ENCODE data around the gene MRPL21. TPM values are rescaled to one million over a fixed set of nuclear protein-coding genes. Genes with fewer than 3 reads are reported as not detected.

Gene MRPL21
- total and polyA plus RNA-seq, 9 of the 15 experiments (the other 6 are each of a cell fraction or from before 2014, with no cell fraction given), result 196 to 618 (median 232) TPM

DNA sequence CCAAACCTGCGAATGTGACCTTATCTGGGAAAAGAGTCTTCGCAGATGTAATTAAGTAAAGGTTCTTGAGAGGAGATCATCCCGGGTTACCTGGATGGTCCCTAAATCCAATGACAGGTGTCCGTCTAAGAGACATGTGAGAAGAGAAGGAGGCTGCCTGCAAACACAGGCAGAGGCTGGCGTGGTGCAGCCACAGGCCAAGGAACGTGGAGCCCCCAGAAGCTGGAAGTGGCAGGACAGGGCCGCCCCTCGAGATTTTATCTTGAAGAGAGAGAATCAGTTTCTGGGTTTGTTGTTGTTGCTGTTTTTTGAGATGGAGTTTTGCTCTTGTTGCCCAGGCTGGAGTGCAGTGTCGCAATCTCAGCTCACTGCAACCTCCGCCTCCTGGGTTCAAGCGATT is 43.5 kb upstream of the MRPL21 start:
- Histone ChIP-seq H3K79me2 (ENCODE audit: control insufficient read depth, insufficient read depth, low read length) (no peaks in the 10 kb centered on the region), H3K9me1 (ENCODE audit: control insufficient read depth, insufficient read depth, low read length) (no peaks in the 10 kb centered on the region), H3K9ac (ENCODE audit: insufficient read depth in 1 of 2, low read depth in 2 of 2, low read length in 2 of 2) (no peak overlapping the region), H3K4me3 (no peak overlapping the region), H3K4me2 (ENCODE audit: insufficient read depth, low read length) (no peak overlapping the region), H2AFZ (ENCODE audit: low read depth, low read length) (no peak overlapping the region), H3K27ac (ENCODE audit: extremely low read depth, low read depth, low read length) (no peak overlapping the region), H3K4me1 (replicated peaks in 1 of 2; ENCODE audit: control insufficient read depth in 2 of 2, insufficient read depth in 2 of 2, low read length in 2 of 2) (peaks cover 5 to 14% of the 10 kb centered on the region in 2 experiments; a peak in 4 of 5 replicates), H3K36me3 (ENCODE audit: control insufficient read depth, insufficient read depth, low read length) (no peaks in the 10 kb centered on the region), H3K27me3 (ENCODE audit: control insufficient read depth in 2 of 2, insufficient read depth in 2 of 2, low read length in 2 of 2) (no peaks in the 10 kb centered on the region), H3K9me3 (replicated peaks; ENCODE audit: control insufficient read depth, insufficient read depth, low read depth, low read length) (no peaks in the 10 kb centered on the region), H4K20me1 (replicated peaks; ENCODE audit: control insufficient read depth, insufficient read depth, low read length) (no peaks in the 10 kb centered on the region)
- DNase-seq (ENCODE audit: extremely low read depth in 1 of 4, low spot score in 3 of 4) (no peak), FAIRE-seq (no peak), ATAC-seq (no peak)
- intact Hi-C loops (cut with micrococcal nuclease), result no loop called here
- TF ChIP-seq CEBPB (tag; IDR thresholded peaks at IDR 0.05) (peak; percentile 77), EWSR1 (IDR thresholded peaks at IDR 0.05; ENCODE audit: borderline replicate concordance, low read depth, partially characterized antibody) (no peak)
- 39% methylated on average over 7 of the region's 11 CpGs for WGBS (ENCODE audit: insufficient coverage, low coverage, missing lambda C conversion rate)
- POLR2A ChIA-PET, result interaction anchor here (0.6 to 0.7 kb wide), 2 partner anchors 66 to 84 kb away, joined by 3 read pairs; partner anchors contain the start of gene MRGPRF
- CTCF ChIA-PET (ENCODE audit: low intra/inter-chr PET ratio), result no interaction called here
- no TSS peak for BruUV-seq (replicated peaks)
- in situ Hi-C loops (cut with MboI), result no loop called here

DNA sequence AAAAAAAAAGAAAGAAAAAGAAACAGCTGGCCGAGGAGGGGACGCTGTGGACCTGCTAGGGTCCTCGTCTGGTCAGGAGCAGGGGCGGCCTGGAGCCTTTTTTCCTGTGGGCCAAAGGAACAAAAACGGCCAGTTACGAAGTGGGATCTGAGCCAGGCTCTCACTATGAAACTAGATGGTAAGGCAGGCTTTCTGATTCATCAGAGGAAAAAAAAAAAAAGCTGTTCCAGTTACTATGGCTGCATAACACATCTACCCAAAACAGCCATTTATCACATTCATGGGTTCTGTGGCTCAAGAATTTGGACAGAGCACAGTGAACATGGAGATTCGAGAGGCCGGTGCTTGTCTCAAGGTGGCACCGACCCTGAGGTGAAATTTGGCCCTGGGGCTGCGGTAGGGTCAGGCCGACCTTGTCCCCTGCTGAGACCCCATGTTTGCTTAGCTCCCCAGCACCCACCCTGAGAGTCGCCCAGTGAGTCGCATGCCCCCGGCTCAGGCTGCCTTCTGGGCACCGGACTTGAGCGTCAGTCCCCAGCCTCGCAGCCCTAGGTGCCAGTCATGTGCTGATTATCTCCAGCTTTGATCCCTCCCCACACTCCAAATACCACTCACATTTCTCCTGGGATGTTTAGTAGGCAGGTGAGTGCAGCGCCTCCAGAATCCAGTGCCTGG is 42.9 kb upstream of the MRPL21 start:
- peak overlapping the region; percentile 0 to 71; a peak in 3 of 4 replicates for H3K9ac ChIP-seq (ENCODE audit: insufficient read depth in 1 of 2, low read depth in 2 of 2, low read length in 2 of 2)
- H4K20me1 ChIP-seq (replicated peaks; ENCODE audit: control insufficient read depth, insufficient read depth, low read length), result no peaks in the 10 kb centered on the region
- intact Hi-C loops (cut with micrococcal nuclease) (no loop called here), in situ Hi-C loops (cut with MboI) (no loop called here)
- FAIRE-seq (no peak), ATAC-seq (no peak; the same call in 2 of the 3 replicates), DNase-seq (ENCODE audit: extremely low read depth in 1 of 4, low spot score in 3 of 4) (no peak)
- peaks cover 5 to 17% of the 10 kb centered on the region in 2 experiments; a peak in 4 of 5 replicates for H3K4me1 ChIP-seq (replicated peaks in 1 of 2; ENCODE audit: control insufficient read depth in 2 of 2, insufficient read depth in 2 of 2, low read length in 2 of 2)
- no peaks in the 10 kb centered on the region for H3K9me3 ChIP-seq (replicated peaks; ENCODE audit: control insufficient read depth, insufficient read depth, low read depth, low read length)
- H3K4me2 ChIP-seq (ENCODE audit: insufficient read depth, low read length), result no peak overlapping the region; the same call in 1 of the 2 replicates
- POLR2A ChIA-PET, result interaction anchor here (0.6 to 0.7 kb wide), 2 partner anchors 47 to 66 kb away, joined by 3 read pairs; partner anchors contain the start of gene MRGPRF
- H3K27me3 ChIP-seq (ENCODE audit: control insufficient read depth in 2 of 2, insufficient read depth in 2 of 2, low read length in 2 of 2), result no peaks in the 10 kb centered on the region
- H2AFZ ChIP-seq (ENCODE audit: low read depth, low read length), result no peak overlapping the region
- no peaks in the 10 kb centered on the region for H3K36me3 ChIP-seq (ENCODE audit: control insufficient read depth, insufficient read depth, low read length)
- H3K79me2 ChIP-seq (ENCODE audit: control insufficient read depth, insufficient read depth, low read length), result no peaks in the 10 kb centered on the region
- H3K4me3 ChIP-seq, result no peak overlapping the region
- H3K9me1 ChIP-seq (ENCODE audit: control insufficient read depth, insufficient read depth, low read length), result no peaks in the 10 kb centered on the region
- 73% methylated on average over 13 of the region's 18 CpGs for WGBS (ENCODE audit: insufficient coverage, low coverage, missing lambda C conversion rate)
- H3K27ac ChIP-seq (ENCODE audit: extremely low read depth, low read depth, low read length), result no peak overlapping the region
- no TSS peak for BruUV-seq (replicated peaks)
- CTCF ChIA-PET (ENCODE audit: low intra/inter-chr PET ratio), result no interaction called here
- no peak for TF ChIP-seq TCF7 (IDR thresholded peaks at IDR 0.05; ENCODE audit: borderline replicate concordance)
- no peak; the same call in 1 of the 2 replicates for TF ChIP-seq ZNF766 (CRISPR knock-in tag; conservative IDR thresholded peaks at IDR 0.05)
- TF ChIP-seq PCBP1 (IDR thresholded peaks at IDR 0.05; ENCODE audit: low read depth, low read length, poor library complexity, severe bottlenecking), result no peak
- TF ChIP-seq ZNF239 (CRISPR knock-in tag; IDR thresholded peaks at IDR 0.05), result no peak

Data from K562 (cell line).